Mucosa of rectum (tissue), 2 donors: ENCODE measurements around the gene YWHAQ.
"Not testable (repeated sequence)": the region's sequence is repeated elsewhere in the genome, so short reads cannot be mapped to it uniquely, and the experiment has no call there.

Experiments
- H3K27ac ChIP-seq, 2 donors: one replicate each; pipeline ENCODE4 v1.7.0; 2013; ENCODE audit warnings: inconsistent platforms in 2 of 2, low read depth in 2 of 2, low read length in 2 of 2
- H3K27me3 ChIP-seq, 2 donors: one replicate each; pipeline ENCODE4 v1.7.0; 2013; ENCODE audit warnings: low read length in 2 of 2; ENCODE audit not compliant: control insufficient read depth in 2 of 2, insufficient read depth in 2 of 2
- H3K36me3 ChIP-seq, 2 donors: one replicate each; pipeline ENCODE4 v1.7.0; 2013; ENCODE audit warnings: low read length in 2 of 2; ENCODE audit not compliant: control insufficient read depth in 2 of 2, insufficient read depth in 2 of 2
- H3K4me1 ChIP-seq, 2 donors: one replicate each; pipeline ENCODE4 v1.7.0; 2013; ENCODE audit warnings: low read length in 2 of 2, mild to moderate bottlenecking in 1 of 2; ENCODE audit not compliant: control insufficient read depth in 2 of 2, insufficient read depth in 2 of 2
- H3K4me3 ChIP-seq, 2 donors: one replicate each; pipeline ENCODE4 v1.7.0; 2013; ENCODE audit warnings: low read length in 2 of 2
- H3K9ac ChIP-seq, 2 donors: one replicate each; pipeline ENCODE4 v1.7.0; 2013; ENCODE audit warnings: low read length in 2 of 2, low read depth in 1 of 2, mild to moderate bottlenecking in 1 of 2
- H3K9me3 ChIP-seq, 2 donors: one replicate each; pipeline ENCODE4 v1.7.0; 2013; ENCODE audit warnings: low read length in 2 of 2; ENCODE audit not compliant: control insufficient read depth in 2 of 2
- donor health status: healthy.
- donor health status: Normal muscosa, but diverticular disease.

Gene YWHAQ

DNA sequence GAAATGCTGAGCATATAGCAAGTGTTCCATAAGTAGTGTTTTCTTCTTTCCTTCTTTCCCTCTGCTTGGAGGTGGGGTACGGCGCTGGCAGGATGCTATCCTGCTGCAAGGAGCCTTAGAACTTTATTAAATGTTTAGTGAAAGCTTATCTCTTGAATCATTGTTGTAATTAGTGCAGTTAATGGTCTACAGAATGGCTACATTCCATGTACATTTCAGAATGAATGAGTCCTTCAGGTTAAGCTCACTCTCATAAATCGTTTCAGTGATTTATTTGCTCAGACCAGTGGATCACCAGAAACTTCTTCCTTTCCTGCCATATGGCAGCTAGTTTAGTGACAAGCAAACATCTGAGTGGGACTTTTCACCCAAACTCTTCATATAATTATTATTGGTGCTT lies 3.3 kb upstream of the YWHAQ start:
- Histone ChIP-seq H3K27me3 (no peaks in the 10 kb centered on the region), H3K9ac (no peak overlapping the region), H3K4me1 (peaks cover 8 to 10% of the 10 kb centered on the region in 2 donors), H3K4me3 (no peak overlapping the region), H3K27ac (no peak overlapping the region), H3K9me3 (no peaks in the 10 kb centered on the region), H3K36me3 (no peaks in the 10 kb centered on the region)

DNA sequence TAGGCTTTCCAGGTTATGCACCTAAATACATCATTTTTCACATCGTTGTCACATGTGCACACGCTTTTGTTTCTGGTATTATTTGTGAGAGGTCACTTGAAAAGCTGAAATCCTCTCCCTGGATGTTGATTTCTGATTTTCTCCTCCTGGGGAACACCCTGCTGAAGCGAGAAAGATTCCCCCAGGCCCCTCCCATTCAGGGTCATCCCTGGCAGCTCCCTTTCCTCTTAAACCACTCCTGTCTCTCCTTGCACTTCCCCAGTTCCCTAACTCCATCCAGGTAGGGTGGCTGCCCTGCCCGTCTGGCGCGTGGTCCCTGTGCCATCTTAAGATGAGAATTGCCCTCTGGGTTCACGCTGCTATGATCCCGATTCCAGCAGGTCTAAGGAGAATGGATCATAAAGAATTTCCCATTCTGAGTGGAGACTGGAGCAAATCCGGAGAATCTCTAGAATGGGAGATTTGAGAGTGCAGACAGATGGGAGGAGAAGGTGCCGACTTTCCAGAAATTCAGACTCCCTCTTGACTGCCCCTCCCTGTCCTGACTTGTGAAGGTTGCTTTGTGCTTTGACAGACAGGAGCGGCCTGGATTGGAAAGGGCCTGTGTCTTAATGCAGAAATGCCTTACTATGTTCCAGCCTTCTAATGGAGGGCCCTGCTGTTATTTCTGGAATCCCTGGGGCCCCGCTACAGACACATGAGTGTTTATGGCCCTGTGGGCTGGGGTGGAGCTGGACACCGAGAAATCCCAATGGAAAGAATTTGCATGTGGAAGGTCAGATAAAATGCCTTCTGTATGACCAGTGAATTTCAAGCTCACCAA lies 1.3 kb upstream of the YWHAQ start:
- Histone ChIP-seq H3K4me1 (peaks cover 9 to 11% of the 10 kb centered on the region in 2 donors), H3K27ac (no peak overlapping the region), H3K4me3 (no peak overlapping the region), H3K27me3 (no peaks in the 10 kb centered on the region), H3K36me3 (no peaks in the 10 kb centered on the region), H3K9ac (no peak overlapping the region), H3K9me3 (no peaks in the 10 kb centered on the region)

DNA sequence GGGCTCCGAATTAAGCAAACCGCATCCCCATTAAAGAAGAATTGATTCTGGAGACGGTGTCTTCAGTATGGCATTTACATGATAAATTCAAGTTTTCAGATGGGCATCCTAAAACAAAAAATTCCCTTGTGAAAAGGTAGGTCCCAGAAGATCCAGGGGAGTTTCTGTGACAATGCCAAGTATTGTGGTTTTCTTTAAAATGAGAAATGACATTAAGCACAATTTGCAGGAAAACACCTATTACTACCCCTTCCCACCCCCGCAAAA lies 689 bp upstream of the YWHAQ start:
- no peaks in the 10 kb centered on the region for H3K27me3 ChIP-seq
- H3K9ac ChIP-seq: peak overlapping the region in 1 of 2 donors; percentile 98
- peaks cover 3 to 4% of the 10 kb centered on the region in 2 donors for H3K36me3 ChIP-seq
- H3K4me1 ChIP-seq: peaks cover 11% of the 10 kb centered on the region in 2 donors
- peak overlapping the region; percentile 93 to 95 for H3K27ac ChIP-seq
- no peaks in the 10 kb centered on the region for H3K9me3 ChIP-seq
- peak overlapping the region; percentile 79 to 94 for H3K4me3 ChIP-seq

DNA sequence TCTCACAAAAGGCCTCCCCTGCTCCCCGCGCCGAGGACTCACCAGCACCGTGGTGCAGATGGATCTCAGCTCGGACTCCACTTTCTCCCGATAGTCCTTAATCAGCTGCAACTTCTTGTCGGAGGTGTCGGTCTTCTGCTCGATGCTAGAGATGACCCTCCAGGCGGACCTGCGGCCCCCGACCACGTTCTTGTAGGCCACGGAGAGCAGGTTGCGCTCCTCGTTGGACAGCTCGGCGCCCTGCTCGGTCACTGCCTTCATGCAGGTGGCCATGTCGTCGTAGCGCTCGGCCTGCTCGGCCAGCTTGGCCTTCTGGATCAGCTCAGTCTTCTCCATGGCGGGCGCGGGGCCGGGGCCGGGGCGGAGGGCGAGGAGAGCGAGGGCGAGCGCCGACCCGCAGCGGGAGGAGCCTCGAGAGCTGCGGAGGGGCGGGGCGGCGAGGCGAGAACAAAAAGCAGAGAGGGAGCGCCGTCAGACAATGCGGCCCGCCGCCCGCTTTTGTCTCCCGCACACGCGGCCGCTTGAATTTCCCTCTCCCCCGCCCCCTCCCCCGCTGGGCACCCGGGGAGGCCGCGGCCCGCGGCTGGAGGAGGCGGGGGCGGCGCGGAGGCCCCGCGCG lies 571 bp downstream of the YWHAQ start:
- Histone ChIP-seq H3K9me3 (no peaks in the 10 kb centered on the region), H3K4me1 (peaks cover 11% of the 10 kb centered on the region in 2 donors), H3K36me3 (peaks cover 3 to 4% of the 10 kb centered on the region in 2 donors), H3K27me3 (no peaks in the 10 kb centered on the region), H3K9ac (peak overlapping the region; percentile 93 to 98), H3K27ac (peak overlapping the region; percentile 93 to 95), H3K4me3 (peak overlapping the region; percentile 92 to 94)

DNA sequence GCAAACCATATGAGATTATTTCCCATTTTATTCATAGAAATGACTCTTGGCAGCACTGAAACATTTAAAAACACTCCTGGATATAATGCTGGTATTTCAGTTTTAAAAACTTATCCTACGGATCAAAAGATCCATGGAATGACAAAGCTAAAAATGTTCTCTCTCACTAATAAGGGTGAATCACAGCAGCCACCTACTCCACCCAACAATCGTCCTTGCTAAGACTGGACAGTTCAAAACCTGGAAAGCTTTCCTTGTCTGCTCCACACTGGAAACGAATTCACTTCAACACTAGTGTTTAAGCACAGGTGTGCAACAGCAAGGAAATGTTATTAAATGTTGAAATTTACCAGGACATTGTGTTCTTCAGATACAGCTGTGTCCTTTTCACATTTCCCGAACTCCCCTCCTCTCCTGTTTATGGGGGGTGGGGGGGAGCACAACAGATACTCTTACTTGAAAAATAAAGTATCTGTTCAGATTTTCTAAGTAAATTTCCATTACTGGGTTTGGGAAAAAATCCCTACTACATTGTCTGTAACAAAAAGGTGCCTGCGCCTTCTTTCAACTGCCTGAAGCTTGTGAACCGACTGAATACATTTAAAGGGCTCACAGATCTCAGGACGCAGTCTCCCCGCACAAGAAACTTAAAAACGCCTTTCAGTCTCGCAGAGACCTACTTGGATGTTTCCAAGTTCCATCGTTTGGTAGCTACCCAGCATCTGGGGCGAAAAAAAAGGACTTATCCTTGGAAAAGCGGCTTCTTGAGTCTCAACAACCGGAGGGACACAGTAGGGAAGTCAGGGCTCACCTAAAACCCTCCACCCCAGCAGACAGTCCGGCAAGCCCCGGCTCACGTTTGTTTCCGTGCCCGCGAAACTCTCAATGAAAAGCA lies 1.3 kb downstream of the YWHAQ start:
- Histone ChIP-seq H3K27ac (peak overlapping the region; percentile 93 to 95), H3K9me3 (no peaks in the 10 kb centered on the region), H3K27me3 (no peaks in the 10 kb centered on the region), H3K4me3 (peak overlapping the region; percentile 92 to 94), H3K36me3 (peaks cover 3 to 4% of the 10 kb centered on the region in 2 donors), H3K4me1 (peaks cover 11% of the 10 kb centered on the region in 2 donors), H3K9ac (peak overlapping the region; percentile 93 to 98)

DNA sequence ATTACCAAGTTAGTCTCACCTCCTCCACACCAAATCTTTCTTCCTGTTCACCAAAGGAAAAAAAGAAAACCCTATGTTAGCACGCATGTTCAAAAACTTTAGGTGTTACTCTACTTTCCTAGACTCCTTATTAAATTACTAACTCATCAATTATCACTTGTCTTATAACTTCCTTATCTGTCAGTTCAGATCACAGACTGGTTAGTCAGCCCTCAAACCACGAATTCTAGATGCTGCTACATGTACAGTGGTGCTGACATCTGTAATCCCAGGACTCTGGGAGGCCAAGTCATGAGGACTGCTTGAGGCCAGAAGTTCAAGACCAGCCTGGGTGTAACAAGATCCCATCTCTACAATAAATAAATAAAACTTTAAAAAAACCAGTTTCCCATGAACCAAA lies 3.5 kb downstream of the YWHAQ start:
- Histone ChIP-seq H3K9me3 (no peaks in the 10 kb centered on the region), H3K27ac (no peak overlapping the region), H3K27me3 (no peaks in the 10 kb centered on the region), H3K9ac (no peak overlapping the region), H3K4me1 (peaks cover 11% of the 10 kb centered on the region in 2 donors), H3K36me3 (peaks cover 3 to 4% of the 10 kb centered on the region in 2 donors), H3K4me3 (peak overlapping the region in 1 of 2 donors; percentile 23)

DNA sequence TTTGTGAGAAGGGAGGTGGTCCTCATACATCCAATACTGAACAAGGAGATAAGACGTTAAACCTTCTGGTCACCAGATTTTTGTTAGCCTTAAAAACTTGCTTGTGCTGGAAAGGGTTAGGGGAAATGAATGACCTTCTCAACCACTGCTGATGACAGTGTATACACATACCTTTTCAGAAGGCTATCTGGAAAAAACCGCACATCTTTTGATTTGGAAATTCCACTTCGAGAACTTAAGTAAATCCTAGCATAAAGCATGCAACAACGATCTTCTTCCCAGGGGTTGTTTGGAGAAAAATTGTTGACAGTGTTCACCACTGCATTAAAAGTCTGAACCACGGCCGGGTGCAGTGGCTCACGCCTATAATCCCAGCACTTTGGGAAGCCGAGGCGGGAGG lies 7.6 kb downstream of the YWHAQ start:
- Histone ChIP-seq H3K36me3 (peaks cover 3 to 4% of the 10 kb centered on the region in 2 donors), H3K4me1 (peaks cover 0 to 2% of the 10 kb centered on the region in 2 donors), H3K27me3 (no peaks in the 10 kb centered on the region), H3K9ac (no peak overlapping the region), H3K9me3 (no peaks in the 10 kb centered on the region), H3K27ac (no peak overlapping the region), H3K4me3 (no peak overlapping the region)

DNA sequence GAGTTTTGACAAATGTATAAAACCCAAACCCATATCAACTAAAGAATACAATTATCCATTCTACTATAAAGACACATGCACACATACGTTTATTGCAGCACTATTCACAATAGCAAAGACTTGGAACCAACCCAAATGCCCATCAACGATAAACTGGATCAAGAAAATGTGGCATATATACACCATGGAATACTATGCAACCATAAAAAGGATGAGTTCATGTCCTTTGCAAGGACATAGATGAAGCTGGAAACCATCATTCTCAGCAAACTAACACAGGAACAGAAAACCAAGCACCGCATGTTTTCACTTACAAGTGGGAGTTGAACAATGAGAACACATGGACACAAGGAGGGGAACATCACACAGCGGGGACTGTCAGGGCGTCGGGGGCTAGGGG lies 9.1 kb downstream of the YWHAQ start:
- H3K4me1 ChIP-seq, H3K27ac ChIP-seq: not testable (repeated sequence)

DNA sequence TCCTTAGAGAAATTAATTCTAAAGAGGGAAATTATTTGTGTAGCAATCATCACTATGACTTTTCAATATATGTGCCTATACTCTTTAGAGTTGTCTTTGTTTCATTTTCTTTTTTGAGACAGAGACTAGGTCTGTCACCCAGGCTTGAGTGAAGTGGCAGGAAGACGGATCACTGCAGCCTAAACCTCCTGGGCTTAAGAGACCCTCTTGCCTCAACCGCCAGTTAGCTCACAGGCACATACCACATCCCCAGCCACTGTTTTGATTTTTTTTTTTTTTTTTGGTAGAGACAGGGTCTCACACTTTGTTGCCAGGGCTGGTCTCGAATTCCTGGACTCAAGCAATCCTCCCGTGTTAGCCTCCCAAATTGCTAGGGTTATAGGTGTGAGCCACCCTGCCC lies 12.4 kb downstream of the YWHAQ start:
- Histone ChIP-seq H3K36me3 (peaks cover 0 to 5% of the 10 kb centered on the region in 2 donors), H3K9me3 (no peaks in the 10 kb centered on the region), H3K9ac (no peak overlapping the region), H3K27ac (no peak overlapping the region), H3K4me1 (no peaks in the 10 kb centered on the region), H3K4me3 (no peak overlapping the region), H3K27me3 (no peaks in the 10 kb centered on the region)

More for the DNA sequence above, 9.1 kb downstream of the YWHAQ start:
- not testable (repeated sequence) for H3K36me3 ChIP-seq, H3K9ac ChIP-seq, H3K4me3 ChIP-seq, H3K9me3 ChIP-seq, H3K27me3 ChIP-seq

DNA sequence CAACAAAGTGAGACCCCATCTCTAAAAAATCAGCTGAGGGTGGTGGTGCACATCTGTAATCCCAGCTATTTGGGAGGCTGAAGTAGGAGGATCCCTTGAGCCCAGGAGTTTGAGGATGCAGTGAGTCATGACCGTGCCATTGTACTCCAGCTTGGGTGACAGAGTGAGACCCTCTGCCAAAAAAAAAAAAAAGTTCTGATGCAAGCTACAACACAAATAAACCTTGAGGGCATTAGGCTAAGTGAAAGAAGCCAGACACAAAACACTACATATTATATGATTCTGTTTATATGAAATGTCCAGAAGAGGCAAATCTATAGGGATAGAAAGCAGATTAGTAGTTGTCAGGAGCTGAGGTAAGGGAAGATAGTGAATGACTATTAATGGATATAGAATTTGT lies 13.0 kb downstream of the YWHAQ start:
- Histone ChIP-seq H3K27me3 (no peaks in the 10 kb centered on the region), H3K9ac (no peak overlapping the region), H3K9me3 (no peaks in the 10 kb centered on the region), H3K27ac (no peak overlapping the region), H3K4me3 (no peak overlapping the region), H3K36me3 (peaks cover 0 to 5% of the 10 kb centered on the region in 2 donors), H3K4me1 (no peaks in the 10 kb centered on the region)
